ENCODE data around the gene KLHL33. TPM values are rescaled to one million over a fixed set of nuclear protein-coding genes. Genes with fewer than 3 reads are reported as not detected.

The KLHL33 gene
- total RNA-seq, 8 experiments from 2014 or later, result 0.05 to 0.62 (median 0.14) TPM; not detected in 2

DNA sequence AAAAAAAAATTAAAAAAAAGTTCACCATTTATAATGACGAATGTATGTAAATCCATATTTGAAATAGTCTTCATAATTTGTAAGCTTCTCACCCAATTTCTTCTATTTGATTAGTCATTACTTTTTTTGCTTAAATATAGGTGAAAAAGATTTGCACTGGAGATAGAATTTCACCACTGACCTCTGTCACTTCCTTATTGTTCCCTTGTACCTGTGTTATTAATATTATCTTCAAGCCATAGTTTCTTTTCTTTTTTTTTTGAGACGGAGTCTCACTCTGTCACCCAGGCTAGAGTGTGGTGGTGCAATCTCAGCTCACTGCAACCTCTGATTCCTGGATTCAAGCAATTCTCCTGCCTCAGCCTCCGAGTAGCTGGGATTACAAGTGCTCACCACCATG lies 38.5 kb downstream of the KLHL33 start:
- WGBS, 10 experiments, result 67 to 100% (median 95%) methylated on average over 1 to 3 of the region's 3 CpGs
- no peak overlapping the region for H3K27ac ChIP-seq
- no peak overlapping the region for H3K4me3 ChIP-seq
- in situ Hi-C loops (cut with MboI; ENCODE audit: low pct_unique_long_range_greater_than_20kb in 2 of 9, low sequenced_read_pairs in 9 of 9, unreplicated experiment in 9 of 9), result no loop called here
- ATAC-seq (replicated peaks in 6 of 8), result no peak
- no peaks in the 10 kb centered on the region for H3K4me1 ChIP-seq (replicated peaks in 1 of 2)

DNA sequence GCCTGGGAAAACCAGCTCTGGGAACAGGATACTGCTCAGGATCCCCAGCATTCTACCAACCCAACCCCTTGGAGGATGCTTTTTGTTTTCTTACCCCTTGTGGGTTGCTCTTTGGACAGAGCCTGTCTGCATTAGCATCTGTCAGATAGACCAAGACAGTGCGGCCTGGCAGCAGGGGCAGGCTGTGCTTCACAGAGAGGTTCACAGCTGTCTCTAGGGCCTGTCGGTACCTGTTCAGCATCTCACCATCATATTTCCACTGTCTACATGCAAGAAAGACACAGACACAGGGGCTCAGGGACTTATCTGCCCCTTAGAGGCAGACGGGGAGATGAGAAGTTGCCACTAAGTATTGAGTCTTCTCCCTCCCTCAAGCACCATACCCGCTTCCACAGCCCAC lies 44.5 kb downstream of the KLHL33 start:
- Histone ChIP-seq H3K27ac (no peak overlapping the region), H3K4me1 (replicated peaks in 1 of 2) (no peaks in the 10 kb centered on the region), H3K4me3 (no peak overlapping the region)
- no peak for ATAC-seq (replicated peaks in 6 of 8)
- in situ Hi-C loops (cut with MboI; ENCODE audit: low pct_unique_long_range_greater_than_20kb in 2 of 9, low sequenced_read_pairs in 9 of 9, unreplicated experiment in 9 of 9), result no loop called here
- 43 to 100% (median 100%) methylated on average over 1 to 4 of the region's 4 CpGs; no CpG with 5 or more reads in 2 of the 10 experiments for WGBS, 10 experiments

DNA sequence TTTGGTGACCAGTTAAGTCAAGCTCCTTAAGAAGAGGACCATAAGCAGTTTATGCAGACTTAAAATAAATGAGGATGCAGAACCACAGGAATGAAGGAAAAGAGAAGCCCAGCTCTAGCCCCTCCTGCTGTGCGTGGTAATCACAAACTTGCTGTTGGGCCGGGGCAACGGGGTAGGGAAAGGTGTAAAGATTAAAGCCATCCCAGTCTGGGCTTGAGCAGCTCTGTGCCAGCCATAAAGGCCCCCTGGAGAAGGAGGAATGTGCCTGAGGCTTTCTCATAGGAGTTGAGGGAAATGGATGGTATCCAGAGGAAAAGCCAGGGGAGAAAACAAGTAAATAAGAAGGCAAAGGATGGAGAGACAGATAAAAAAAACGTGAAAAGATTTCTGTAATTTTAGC lies 47.8 kb downstream of the KLHL33 start:
- Histone ChIP-seq H3K27ac (no peak overlapping the region), H3K4me1 (replicated peaks in 1 of 2) (no peaks in the 10 kb centered on the region), H3K4me3 (no peak overlapping the region)
- WGBS, 10 experiments, result 10 to 83% (median 62%) methylated on average over 1 to 4 of the region's 4 CpGs
- ATAC-seq (replicated peaks in 6 of 8), result no peak
- in situ Hi-C loops (cut with MboI; ENCODE audit: low pct_unique_long_range_greater_than_20kb in 2 of 9, low sequenced_read_pairs in 9 of 9, unreplicated experiment in 9 of 9), result no loop called here

DNA sequence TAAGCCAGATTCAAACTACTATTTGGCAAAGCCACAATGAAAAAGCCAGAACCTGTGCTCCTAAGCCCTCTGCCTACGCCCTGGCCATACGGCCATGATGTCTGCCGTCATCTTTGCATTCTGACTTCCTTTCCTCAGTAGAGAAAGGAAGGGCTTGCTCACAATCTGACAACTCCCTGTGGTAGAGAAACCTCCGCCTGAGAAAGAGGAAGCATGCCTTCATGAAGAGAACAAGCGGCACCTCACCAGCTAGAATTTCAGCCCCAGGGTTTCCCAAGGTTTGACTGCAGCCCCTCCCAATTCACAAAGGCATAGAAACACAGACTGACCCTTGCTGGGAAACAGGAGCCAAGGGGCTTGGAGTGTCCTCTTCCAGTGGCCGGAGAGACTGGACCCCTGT lies 48.4 kb downstream of the KLHL33 start:
- ATAC-seq (replicated peaks in 6 of 8), result no peak
- WGBS, 10 experiments, result 93 to 100% (median 100%) methylated on average over 2 to 5 of the region's 6 CpGs; no CpG with 5 or more reads in 3 of the 10 experiments
- Histone ChIP-seq H3K27ac (no peak overlapping the region), H3K4me1 (replicated peaks in 1 of 2) (no peaks in the 10 kb centered on the region), H3K4me3 (no peak overlapping the region)
- in situ Hi-C loops (cut with MboI; ENCODE audit: low pct_unique_long_range_greater_than_20kb in 2 of 9, low sequenced_read_pairs in 9 of 9, unreplicated experiment in 9 of 9), result no loop called here

DNA sequence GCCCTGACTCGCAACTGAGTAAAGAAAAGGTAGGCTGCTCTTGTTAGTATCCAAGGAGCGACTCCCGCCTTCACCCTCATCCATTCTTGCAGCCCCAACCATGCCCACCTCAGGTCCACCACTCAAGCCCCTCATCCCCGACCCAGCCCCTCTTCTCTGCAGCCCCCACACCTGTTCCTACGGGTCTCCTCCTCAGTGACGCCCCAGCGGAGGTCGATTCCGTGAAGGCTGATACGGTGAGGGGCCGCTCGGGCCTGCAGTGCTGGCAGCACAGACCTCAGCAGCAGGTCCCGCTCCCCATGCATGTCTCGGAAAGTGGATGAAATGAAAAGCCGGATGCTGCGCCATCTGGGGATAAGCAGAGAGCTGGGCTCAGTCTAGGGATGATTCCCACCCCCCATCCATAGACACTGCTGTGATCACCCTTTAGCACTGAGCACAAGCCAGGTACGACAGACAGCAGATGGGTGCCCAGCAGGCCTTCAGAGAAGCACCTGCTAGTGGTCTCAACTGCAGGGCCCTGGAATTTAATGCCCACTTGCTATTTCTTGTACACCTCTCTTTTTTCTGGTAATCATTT lies 49.6 kb downstream of the KLHL33 start:
- H3K4me3 ChIP-seq, result no peak overlapping the region
- H3K27ac ChIP-seq, result no peak overlapping the region
- ATAC-seq (replicated peaks in 6 of 8), result no peak
- H3K4me1 ChIP-seq (replicated peaks in 1 of 2), result no peaks in the 10 kb centered on the region
- WGBS, 10 experiments, result 80 to 100% (median 96%) methylated on average over 1 to 4 of the region's 17 CpGs; no CpG with 5 or more reads in 6 of the 10 experiments
- in situ Hi-C loops (cut with MboI; ENCODE audit: low pct_unique_long_range_greater_than_20kb in 2 of 9, low sequenced_read_pairs in 9 of 9, unreplicated experiment in 9 of 9), result no loop called here

DNA sequence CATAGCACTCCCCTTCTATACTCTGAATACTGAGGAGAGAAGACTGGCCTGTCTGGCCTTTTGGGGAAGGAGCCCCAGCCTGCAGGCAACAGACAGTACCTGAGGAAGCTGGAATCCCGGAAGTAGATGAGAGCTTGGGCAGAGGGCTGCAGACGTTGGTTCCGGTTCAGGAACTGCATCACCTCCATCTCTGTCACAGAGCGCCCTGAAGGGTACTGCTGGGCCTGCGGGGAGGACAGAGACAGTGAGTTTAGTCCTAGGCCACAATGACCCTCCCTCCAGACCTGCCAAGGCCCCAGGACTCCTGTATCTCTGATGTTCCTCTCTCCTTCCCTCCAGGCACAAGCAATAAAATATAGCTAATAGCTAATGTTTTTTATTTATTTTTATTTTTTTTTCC lies 51.1 kb downstream of the KLHL33 start:
- H3K4me1 ChIP-seq (replicated peaks in 1 of 2), result no peaks in the 10 kb centered on the region
- H3K4me3 ChIP-seq, result no peak overlapping the region
- WGBS, 10 experiments, result 80 to 100% (median 98%) methylated on average over 1 to 4 of the region's 5 CpGs; no CpG with 5 or more reads in 2 of the 10 experiments
- ATAC-seq (replicated peaks in 6 of 8), result no peak
- in situ Hi-C loops (cut with MboI; ENCODE audit: low pct_unique_long_range_greater_than_20kb in 2 of 9, low sequenced_read_pairs in 9 of 9, unreplicated experiment in 9 of 9), result no loop called here
- no peak overlapping the region for H3K27ac ChIP-seq

DNA sequence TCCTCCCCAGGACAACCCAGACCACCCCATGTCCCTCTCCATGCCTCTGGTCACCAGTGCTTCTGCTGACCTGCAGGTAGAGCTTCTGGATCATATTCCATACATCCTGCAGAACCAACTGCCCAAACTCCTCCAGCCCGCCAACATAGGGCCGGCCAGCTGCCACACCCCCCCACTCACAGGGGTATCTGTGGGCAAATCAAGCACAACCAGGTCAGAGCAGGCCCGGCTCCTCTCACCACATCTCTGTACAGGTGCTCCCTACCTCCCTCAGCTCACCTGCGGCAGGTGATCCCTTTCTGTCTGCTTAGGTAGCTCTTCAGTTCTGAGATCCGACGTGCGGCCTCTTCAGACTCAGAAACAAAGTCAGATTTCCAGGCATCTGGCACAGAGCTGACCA lies 51.6 kb downstream of the KLHL33 start:
- in situ Hi-C loops (cut with MboI; ENCODE audit: low pct_unique_long_range_greater_than_20kb in 2 of 9, low sequenced_read_pairs in 9 of 9, unreplicated experiment in 9 of 9), result no loop called here
- Histone ChIP-seq H3K4me1 (replicated peaks in 1 of 2) (no peaks in the 10 kb centered on the region), H3K27ac (no peak overlapping the region), H3K4me3 (no peak overlapping the region)
- WGBS, 10 experiments, result 100% methylated on average over 1 to 2 of the region's 7 CpGs; no CpG with 5 or more reads in 5 of the 10 experiments
- no peak for ATAC-seq (replicated peaks in 6 of 8)

DNA sequence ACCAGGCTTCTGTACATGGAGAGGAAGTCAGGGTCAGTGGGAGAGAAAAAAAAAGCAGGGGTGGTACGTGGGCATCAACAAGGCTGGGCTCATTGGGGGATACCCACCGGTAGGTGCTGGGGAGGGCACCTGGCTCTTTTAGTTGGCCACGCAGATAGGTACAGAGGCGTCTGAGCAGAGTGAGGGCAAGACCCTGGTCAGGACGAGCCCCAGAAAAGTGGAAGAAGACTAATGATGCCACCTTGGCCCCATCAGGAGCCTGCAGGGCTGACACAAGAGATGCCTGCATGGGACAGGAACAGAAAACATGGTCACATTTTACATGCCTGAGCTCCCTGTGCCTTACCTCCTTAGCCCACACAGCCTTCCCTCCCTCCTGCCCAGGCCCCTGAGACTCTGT lies 52.3 kb downstream of the KLHL33 start:
- Histone ChIP-seq H3K4me1 (replicated peaks in 1 of 2) (no peaks in the 10 kb centered on the region), H3K27ac (no peak overlapping the region), H3K4me3 (no peak overlapping the region)
- no peak for ATAC-seq (replicated peaks in 6 of 8)
- in situ Hi-C loops (cut with MboI; ENCODE audit: low pct_unique_long_range_greater_than_20kb in 2 of 9, low sequenced_read_pairs in 9 of 9, unreplicated experiment in 9 of 9), result no loop called here
- 88 to 100% methylated on average over 3 of the region's 5 CpGs; no CpG with 5 or more reads in 8 of the 10 experiments for WGBS, 10 experiments

DNA sequence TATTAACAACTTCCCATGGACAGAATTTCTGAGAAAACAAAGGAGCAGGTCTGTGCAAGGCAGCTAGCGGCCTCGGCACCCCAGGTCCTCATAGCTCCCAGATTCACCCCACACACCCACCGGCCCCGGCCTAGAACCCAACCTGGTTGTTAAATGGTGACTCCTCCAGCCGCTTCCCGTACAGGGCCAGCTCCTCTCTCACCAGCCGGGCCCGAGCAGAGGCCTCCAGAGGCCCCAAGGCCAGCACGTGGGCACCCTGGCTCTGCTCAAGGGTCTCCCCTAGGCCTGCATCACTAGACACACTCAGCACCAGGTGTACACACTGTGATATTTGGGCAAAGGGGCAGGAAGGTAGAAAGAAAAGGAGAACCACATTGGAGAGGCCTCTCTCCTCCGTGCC lies 52.9 kb downstream of the KLHL33 start:
- H3K4me3 ChIP-seq, result no peak overlapping the region
- in situ Hi-C loops (cut with MboI; ENCODE audit: low pct_unique_long_range_greater_than_20kb in 2 of 9, low sequenced_read_pairs in 9 of 9, unreplicated experiment in 9 of 9), result no loop called here
- WGBS, 10 experiments, result 93 to 100% (median 97%) methylated on average over 2 to 5 of the region's 10 CpGs; no CpG with 5 or more reads in 7 of the 10 experiments
- no peak overlapping the region for H3K27ac ChIP-seq
- no peaks in the 10 kb centered on the region for H3K4me1 ChIP-seq (replicated peaks in 1 of 2)
- ATAC-seq (replicated peaks in 6 of 8), result no peak

DNA sequence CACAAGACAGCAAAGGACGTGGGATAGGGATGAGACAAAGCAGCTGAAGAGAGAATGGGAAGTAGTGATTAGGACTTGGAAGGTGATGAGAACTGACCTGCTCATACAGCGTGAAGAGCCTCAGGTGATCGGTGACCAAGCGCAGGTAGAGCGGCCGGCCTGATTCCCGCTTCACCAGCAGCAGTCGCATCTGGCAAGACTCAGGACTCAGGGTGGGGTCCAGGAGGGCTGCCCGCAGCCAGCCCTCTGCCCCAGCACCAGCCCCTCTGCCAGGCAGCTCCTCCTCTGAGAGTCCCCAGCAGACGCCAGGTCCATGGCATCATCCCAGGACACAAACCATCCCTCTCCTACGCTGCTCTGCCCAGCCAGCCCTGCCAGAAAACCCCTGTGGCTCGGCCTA lies 53.4 kb downstream of the KLHL33 start:
- no peaks in the 10 kb centered on the region for H3K4me1 ChIP-seq (replicated peaks in 1 of 2)
- no peak for ATAC-seq (replicated peaks in 6 of 8)
- in situ Hi-C loops (cut with MboI; ENCODE audit: low pct_unique_long_range_greater_than_20kb in 2 of 9, low sequenced_read_pairs in 9 of 9, unreplicated experiment in 9 of 9), result no loop called here
- H3K4me3 ChIP-seq, result no peak overlapping the region
- WGBS, 10 experiments, result 40 to 100% (median 92%) methylated on average over 1 to 8 of the region's 12 CpGs; no CpG with 5 or more reads in 3 of the 10 experiments
- no peak overlapping the region for H3K27ac ChIP-seq

DNA sequence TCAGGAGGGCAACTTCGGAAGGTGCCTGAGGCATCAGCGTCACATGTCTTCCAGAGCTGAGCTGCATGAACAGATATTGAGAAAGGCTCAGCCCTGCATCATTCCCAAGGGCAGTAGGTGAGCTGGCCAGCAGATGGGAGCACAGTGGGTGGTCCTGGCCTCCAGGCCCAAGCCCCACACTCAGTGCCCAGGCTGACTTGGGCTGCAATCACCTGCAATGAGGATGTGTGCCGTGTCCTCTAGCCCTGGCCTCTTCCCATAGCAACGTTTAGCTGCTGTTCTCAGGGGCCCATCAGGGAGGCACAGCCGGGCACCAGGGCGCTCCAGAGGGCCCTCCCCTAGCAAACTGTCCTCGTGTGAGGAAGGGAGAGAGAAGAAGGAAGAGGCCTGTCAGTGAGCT lies 54.6 kb downstream of the KLHL33 start:
- ATAC-seq (replicated peaks in 6 of 8), result no peak
- WGBS, 10 experiments, result 80 to 100% (median 93%) methylated on average over 1 to 3 of the region's 7 CpGs; no CpG with 5 or more reads in 6 of the 10 experiments
- in situ Hi-C loops (cut with MboI; ENCODE audit: low pct_unique_long_range_greater_than_20kb in 2 of 9, low sequenced_read_pairs in 9 of 9, unreplicated experiment in 9 of 9), result no loop called here
- Histone ChIP-seq H3K4me1 (replicated peaks in 1 of 2) (no peaks in the 10 kb centered on the region), H3K27ac (no peak overlapping the region), H3K4me3 (no peak overlapping the region)

DNA sequence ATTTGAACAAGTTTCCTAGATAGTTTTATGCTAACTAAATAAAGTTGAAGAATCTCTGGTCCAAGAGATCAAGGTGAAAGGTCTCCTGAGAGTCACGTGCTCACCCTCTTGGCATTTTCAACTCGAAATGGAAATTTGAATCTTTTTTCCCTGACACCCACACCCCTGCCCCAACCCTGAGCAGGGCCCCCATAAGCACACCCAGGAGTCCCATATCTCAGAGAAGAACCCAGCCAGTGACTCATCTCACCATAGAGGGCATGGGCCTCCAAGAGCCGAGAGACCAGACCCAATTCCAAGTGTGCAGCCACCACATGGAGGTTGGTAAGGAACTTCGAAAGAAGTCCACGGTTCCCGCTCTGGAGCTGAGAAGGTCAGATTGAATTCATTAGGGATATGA lies 55.3 kb downstream of the KLHL33 start:
- in situ Hi-C loops (cut with MboI; ENCODE audit: low pct_unique_long_range_greater_than_20kb in 2 of 9, low sequenced_read_pairs in 9 of 9, unreplicated experiment in 9 of 9), result no loop called here
- WGBS, 10 experiments, result 58 to 100% (median 85%) methylated on average over 1 to 5 of the region's 6 CpGs
- Histone ChIP-seq H3K4me3 (no peak overlapping the region), H3K27ac (no peak overlapping the region), H3K4me1 (replicated peaks in 1 of 2) (no peaks in the 10 kb centered on the region)
- ATAC-seq (replicated peaks in 6 of 8), result no peak

DNA sequence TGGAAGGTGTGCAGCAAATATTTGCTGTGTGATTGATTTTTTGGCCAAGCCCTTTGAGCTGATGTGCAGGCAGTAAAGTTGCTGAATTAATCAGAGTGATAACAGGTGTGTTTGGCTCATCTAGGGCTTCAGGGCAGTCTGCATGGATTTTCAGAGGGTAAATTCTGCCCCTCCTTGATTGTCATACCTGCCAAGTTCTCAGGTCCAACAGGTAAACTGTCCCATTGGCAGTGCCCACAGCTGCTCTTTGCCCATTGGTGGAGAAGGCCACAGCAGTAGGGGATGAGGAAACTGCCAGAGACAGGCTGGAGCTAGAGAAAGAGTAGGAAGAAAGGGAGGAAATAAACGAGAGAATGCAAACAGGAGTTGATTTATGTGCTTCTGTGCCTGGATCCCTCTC lies 56.2 kb downstream of the KLHL33 start:
- Histone ChIP-seq H3K4me1 (replicated peaks in 1 of 2) (no peaks in the 10 kb centered on the region), H3K4me3 (no peak overlapping the region), H3K27ac (no peak overlapping the region)
- ATAC-seq (replicated peaks in 6 of 8), result no peak
- WGBS, 10 experiments, result 0 to 88% (median 50%) methylated on average over 1 of the region's 1 CpG; no CpG with 5 or more reads in 5 of the 10 experiments
- in situ Hi-C loops (cut with MboI; ENCODE audit: low pct_unique_long_range_greater_than_20kb in 2 of 9, low sequenced_read_pairs in 9 of 9, unreplicated experiment in 9 of 9), result no loop called here

DNA sequence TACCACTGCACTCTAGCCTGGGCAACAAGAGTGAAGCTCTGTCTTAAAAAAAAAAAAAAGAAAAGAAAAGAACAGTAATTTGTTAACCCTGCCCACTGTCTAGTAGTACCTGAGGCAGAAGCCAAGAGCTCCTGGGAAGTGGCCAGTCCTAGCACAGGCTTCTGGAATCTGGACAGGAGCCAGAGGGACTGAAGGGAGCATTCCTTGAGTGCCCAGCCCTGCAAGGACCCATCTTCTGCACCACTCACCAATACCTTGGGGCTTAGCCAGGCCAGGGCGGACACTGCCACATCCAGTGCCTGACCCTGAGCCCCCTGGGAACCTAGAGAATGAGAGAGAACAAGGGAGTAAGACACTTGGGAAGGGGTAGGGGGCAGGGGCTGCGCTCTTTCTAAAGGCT lies 58.8 kb downstream of the KLHL33 start:
- ATAC-seq (replicated peaks in 6 of 8), result no peak
- no peak overlapping the region for H3K27ac ChIP-seq
- H3K4me3 ChIP-seq, result no peak overlapping the region
- in situ Hi-C loops (cut with MboI; ENCODE audit: low pct_unique_long_range_greater_than_20kb in 2 of 9, low sequenced_read_pairs in 9 of 9, unreplicated experiment in 9 of 9), result no loop called here
- WGBS, 10 experiments, result 100% methylated on average over 1 to 2 of the region's 2 CpGs; no CpG with 5 or more reads in 7 of the 10 experiments
- H3K4me1 ChIP-seq (replicated peaks in 1 of 2), result no peaks in the 10 kb centered on the region
